Measurements from ENCODE around the gene KCNJ2.

DNA sequence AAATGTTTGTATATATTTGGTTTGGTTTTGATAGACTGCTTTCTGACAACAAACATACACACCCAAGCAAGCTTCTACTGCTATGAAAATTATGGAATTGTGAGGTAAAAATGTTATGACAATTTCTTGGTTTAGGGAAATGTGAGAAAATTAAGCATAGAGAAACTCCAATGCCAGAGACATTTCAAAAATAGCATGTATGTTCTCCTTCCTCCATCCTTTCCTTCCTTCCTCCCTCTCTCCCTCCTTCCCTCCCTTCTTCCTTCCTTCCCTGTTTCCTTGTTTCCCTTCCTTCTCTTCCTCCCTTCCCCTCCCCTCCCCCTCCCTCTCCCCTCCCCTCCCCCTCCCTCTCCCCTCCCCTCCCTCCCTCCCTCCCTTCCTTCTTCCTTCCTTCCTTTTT lies 14.9 kb downstream of the KCNJ2 start:
- TF ChIP-seq EZH2phosphoT487 (IDR thresholded peaks at IDR 0.05; ENCODE audit: borderline replicate concordance, low read length), result no peak
- TF ChIP-seq, protein P1, sequence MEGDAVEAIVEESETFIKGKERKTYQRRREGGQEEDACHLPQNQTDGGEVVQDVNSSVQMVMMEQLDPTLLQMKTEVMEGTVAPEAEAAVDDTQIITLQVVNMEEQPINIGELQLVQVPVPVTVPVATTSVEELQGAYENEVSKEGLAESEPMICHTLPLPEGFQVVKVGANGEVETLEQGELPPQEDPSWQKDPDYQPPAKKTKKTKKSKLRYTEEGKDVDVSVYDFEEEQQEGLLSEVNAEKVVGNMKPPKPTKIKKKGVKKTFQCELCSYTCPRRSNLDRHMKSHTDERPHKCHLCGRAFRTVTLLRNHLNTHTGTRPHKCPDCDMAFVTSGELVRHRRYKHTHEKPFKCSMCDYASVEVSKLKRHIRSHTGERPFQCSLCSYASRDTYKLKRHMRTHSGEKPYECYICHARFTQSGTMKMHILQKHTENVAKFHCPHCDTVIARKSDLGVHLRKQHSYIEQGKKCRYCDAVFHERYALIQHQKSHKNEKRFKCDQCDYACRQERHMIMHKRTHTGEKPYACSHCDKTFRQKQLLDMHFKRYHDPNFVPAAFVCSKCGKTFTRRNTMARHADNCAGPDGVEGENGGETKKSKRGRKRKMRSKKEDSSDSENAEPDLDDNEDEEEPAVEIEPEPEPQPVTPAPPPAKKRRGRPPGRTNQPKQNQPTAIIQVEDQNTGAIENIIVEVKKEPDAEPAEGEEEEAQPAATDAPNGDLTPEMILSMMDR (conservative IDR thresholded peaks at IDR 0.05; ENCODE audit: low read depth, low read length), result no peak
- no peak for TF ChIP-seq EZH2 (IDR thresholded peaks at IDR 0.05; ENCODE audit: low read length, unreplicated experiment)

Measured in PC-3 (cell line).